Activated B cell treated with CpG ODN at 0.5 μM for 24 hours (primary cell): ENCODE data around the gene NANS. TPM values are rescaled to one million over a fixed set of nuclear protein-coding genes. Genes with fewer than 3 reads are reported as not detected.
"Not testable (repeated sequence)": the region's sequence is repeated elsewhere in the genome, so short reads cannot be mapped to it uniquely, and the experiment has no call there.

Source experiments
- ATAC-seq: fragments of 200-7000 bp; cut with Tn5 transposase; one replicate; pipeline ENCODE4 v1.10.0; 2021; ENCODE audit warnings: low read depth, mild to moderate bottlenecking, moderate library complexity
- CTCF ChIA-PET: fragments of 350-600 bp; sonication (Branson Sonifier 250); formaldehyde crosslinking; loops from one replicate; lab custom pipeline; 2021; ENCODE audit warnings: antibody characterized with exemption; lab: Charles Lee
- POLR2A ChIA-PET: fragments of 350-600 bp; sonication (Branson Sonifier 250); formaldehyde crosslinking; loops from one replicate; lab custom pipeline; 2021; ENCODE audit warnings: antibody characterized with exemption; lab: Charles Lee
- DNase-seq: peaks from one replicate; pipeline ENCODE4 v3.0.0; 2022
- H3K27ac Mint-ChIP-seq: one replicate; pipeline ENCODE4 v1.8.0; 2020; ENCODE audit warnings: mixed read lengths
- H3K27me3 Mint-ChIP-seq: one replicate; pipeline ENCODE4 v1.8.0; 2021; ENCODE audit warnings: mixed read lengths
- H3K36me3 Mint-ChIP-seq: one replicate; pipeline ENCODE4 v1.8.0; 2021; ENCODE audit warnings: low read depth, mixed read lengths
- H3K4me1 Mint-ChIP-seq: one replicate; pipeline ENCODE4 v1.8.0; 2021; ENCODE audit warnings: mixed read lengths
- H3K4me3 Mint-ChIP-seq: one replicate; pipeline ENCODE4 v1.8.0; 2020; ENCODE audit warnings: mild to moderate bottlenecking, mixed read lengths
- H3K9me3 Mint-ChIP-seq: one replicate; pipeline ENCODE4 v1.8.0; 2020; ENCODE audit warnings: mixed read lengths
- CTCF ChIP-seq: fragments of 200-600 bp; IDR thresholded peaks from one replicate; pipeline ENCODE4 v1.8.0; 2022; ENCODE audit warnings: antibody characterized with exemption, mild to moderate bottlenecking
- intact Hi-C: fragments of 100-400 bp; cut with micrococcal nuclease; formaldehyde crosslinking; loops from one replicate; pipeline ENCODE4 v1.15.1; 2024
- total RNA-seq: library from RNA; stranded (reverse); gene quantifications from 2 replicates; pipeline ENCODE4 v1.2.3, GENCODE V29; 2022

Gene NANS
- total RNA-seq, 1 donor from 2014 or later: 21.8 TPM

DNA sequence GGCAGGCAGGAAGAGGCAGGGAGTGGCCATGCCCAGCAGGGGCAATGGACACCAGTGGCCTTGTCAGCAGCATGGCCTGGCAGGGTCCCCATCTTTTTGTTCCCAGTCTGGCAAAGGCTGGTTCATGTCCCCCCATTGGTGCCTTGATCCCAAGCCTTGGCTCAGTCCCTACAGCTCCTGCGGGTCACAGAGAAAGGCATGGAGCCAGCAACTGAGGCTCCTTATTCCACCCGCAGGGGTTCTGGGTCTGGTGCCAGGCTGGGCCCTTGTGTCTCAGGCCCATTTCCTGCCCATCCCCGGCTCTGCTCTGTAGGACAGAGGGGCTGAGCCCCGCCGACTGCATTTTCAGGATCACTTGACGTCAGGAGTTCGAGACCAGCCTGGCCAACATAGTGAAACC, 48.5 kb downstream of the NANS start:
- H3K9me3 Mint-ChIP-seq: no peaks in the 10 kb centered on the region
- no peaks in the 10 kb centered on the region for H3K27me3 Mint-ChIP-seq
- ChIA-PET POLR2A (no interaction called here), CTCF (interaction anchor here (0.6 kb wide), 1 partner anchor 158 kb away, joined by 3 read pairs; no protein-coding TSS in a partner anchor)
- intact Hi-C loops: loop anchor here (10.0 kb wide), 1 partner anchor 470 kb away; the partner anchor contains the start of genes NCBP1 and TSTD2
- no peak overlapping the region for H3K4me3 Mint-ChIP-seq
- H3K4me1 Mint-ChIP-seq: peaks cover 91% of the 10 kb centered on the region
- no peak for TF ChIP-seq CTCF
- H3K27ac Mint-ChIP-seq: peak overlapping the region; percentile 98
- no peak for ATAC-seq
- no peak for DNase-seq
- peaks cover 4% of the 10 kb centered on the region for H3K36me3 Mint-ChIP-seq

GRCh38 chr9:98107926-98108325, 51.4 kb downstream of the NANS start:
- peaks cover 7% of the 10 kb centered on the region for H3K36me3 Mint-ChIP-seq
- H3K9me3 Mint-ChIP-seq: no peaks in the 10 kb centered on the region
- intact Hi-C loops: loop anchor here (1.0 to 10.0 kb wide), 3 partner anchors 8 to 473 kb away; partner anchors contain the start of genes NCBP1 and TSTD2
- ChIA-PET POLR2A (interaction anchor here (0.8 to 2.8 kb wide), 8 partner anchors 10 to 186 kb away, joined by 3 to 42 read pairs (median 5); partner anchors contain the start of genes NANS, TBC1D2, TRIM14 and TRMO), CTCF (interaction anchor here (0.7 kb wide), 1 partner anchor 34 kb away, joined by 3 read pairs; no protein-coding TSS in a partner anchor)
- H3K27me3 Mint-ChIP-seq: no peaks in the 10 kb centered on the region
- DNase-seq (no peak), ATAC-seq (peak; percentile 5)
- H3K4me3 Mint-ChIP-seq: peak overlapping the region; percentile 59
- no peak for TF ChIP-seq CTCF
- peak overlapping the region; percentile 98 for H3K27ac Mint-ChIP-seq
- H3K4me1 Mint-ChIP-seq: peaks cover 73% of the 10 kb centered on the region

GRCh38 chr9:98108531-98109031, 52.0 kb downstream of the NANS start:
- no peak for TF ChIP-seq CTCF
- ChIA-PET CTCF (interaction anchor here (0.7 kb wide), 1 partner anchor 35 kb away, joined by 3 read pairs; no protein-coding TSS in a partner anchor), POLR2A (interaction anchor here (0.6 to 2.8 kb wide), 13 partner anchors 10 to 186 kb away, joined by 3 to 42 read pairs (median 5); partner anchors contain the start of genes NANS, TBC1D2, TRIM14 and TRMO)
- peak; percentile 80 for ATAC-seq
- Mint-ChIP-seq H3K4me1 (peaks cover 68% of the 10 kb centered on the region), H3K4me3 (peak overlapping the region; percentile 59), H3K27ac (peak overlapping the region; percentile 98), H3K9me3 (no peaks in the 10 kb centered on the region), H3K27me3 (no peaks in the 10 kb centered on the region), H3K36me3 (peaks cover 7% of the 10 kb centered on the region)
- no peak for DNase-seq
- intact Hi-C loops: loop anchor here (1.0 to 10.0 kb wide), 3 partner anchors 8 to 474 kb away; partner anchors contain the start of genes NCBP1 and TSTD2

GRCh38 chr9:98109052-98109451, 52.5 kb downstream of the NANS start:
- peak; percentile 9 for ATAC-seq
- Mint-ChIP-seq H3K4me3 (no peak overlapping the region), H3K9me3 (no peaks in the 10 kb centered on the region), H3K27ac (peak overlapping the region; percentile 98), H3K27me3 (no peaks in the 10 kb centered on the region), H3K4me1 (peaks cover 64% of the 10 kb centered on the region), H3K36me3 (peaks cover 7% of the 10 kb centered on the region)
- ChIA-PET CTCF (no interaction called here), POLR2A (interaction anchor here (0.6 to 2.8 kb wide), 10 partner anchors 10 to 187 kb away, joined by 3 to 42 read pairs (median 5); partner anchors contain the start of genes NANS, TRIM14 and TRMO)
- DNase-seq: no peak
- no peak for TF ChIP-seq CTCF
- intact Hi-C loops: loop anchor here (10.0 kb wide), 1 partner anchor 474 kb away; the partner anchor contains the start of genes NCBP1 and TSTD2

DNA sequence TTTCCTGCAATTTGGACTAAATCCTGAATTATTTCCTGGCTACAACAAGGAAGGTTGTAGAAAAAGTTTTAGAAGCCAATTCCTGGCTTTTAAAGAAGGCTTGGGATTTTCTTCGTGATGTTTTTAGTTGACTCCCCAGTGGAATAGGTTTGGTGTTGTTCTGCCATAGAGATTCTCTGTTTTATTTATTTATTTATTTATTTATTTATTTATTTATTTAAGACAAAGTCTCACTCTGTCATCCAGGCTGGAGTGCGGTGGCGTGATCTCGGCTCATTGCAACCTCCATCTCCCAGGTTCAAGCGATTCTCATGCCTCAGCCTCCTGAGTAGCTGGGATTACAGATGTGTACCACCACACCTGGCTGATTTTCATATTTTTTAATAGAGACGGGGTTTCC, 60.6 kb downstream of the NANS start:
- DNase-seq, H3K27me3 Mint-ChIP-seq, H3K9me3 Mint-ChIP-seq, ATAC-seq, H3K36me3 Mint-ChIP-seq, H3K4me3 Mint-ChIP-seq: not testable (repeated sequence)
- peaks cover 44% of the 10 kb centered on the region for H3K4me1 Mint-ChIP-seq
- ChIA-PET CTCF (interaction anchor here (1.6 kb wide), 1 partner anchor 13 kb away, joined by 4 read pairs; no protein-coding TSS in a partner anchor), POLR2A (interaction anchor here (3.4 kb wide), 1 partner anchor 8 kb away, joined by 42 read pairs; no protein-coding TSS in a partner anchor)
- peak overlapping the region; percentile 85 for H3K27ac Mint-ChIP-seq
- intact Hi-C loops: loop anchor here (5.0 kb wide), 3 partner anchors 45 to 680 kb away; partner anchors contain the start of genes ANKS6 and TRMO
